HG03066 (cell line): ENCODE data around the gene AADACL2.

Experiments used
- ATAC-seq: cut with Tn5 transposase; IDR thresholded peaks from one replicate; pipeline ENCODE4 v1.9.1; 2021; ENCODE audit warnings: low read depth; ENCODE audit not compliant: unreplicated experiment

Gene AADACL2

GRCh38 chr3:151733613-151734012, at the start of gene AADACL2:
Gene AADACL2, plus strand, starts transcription at chr3:151733927. Its CDS starts 109 bp downstream, at chr3:151734036.
- no peak for ATAC-seq

GRCh38 chr3:151684094-151684493, 49.6 kb upstream of the AADACL2 start:
- ATAC-seq, result no peak

DNA sequence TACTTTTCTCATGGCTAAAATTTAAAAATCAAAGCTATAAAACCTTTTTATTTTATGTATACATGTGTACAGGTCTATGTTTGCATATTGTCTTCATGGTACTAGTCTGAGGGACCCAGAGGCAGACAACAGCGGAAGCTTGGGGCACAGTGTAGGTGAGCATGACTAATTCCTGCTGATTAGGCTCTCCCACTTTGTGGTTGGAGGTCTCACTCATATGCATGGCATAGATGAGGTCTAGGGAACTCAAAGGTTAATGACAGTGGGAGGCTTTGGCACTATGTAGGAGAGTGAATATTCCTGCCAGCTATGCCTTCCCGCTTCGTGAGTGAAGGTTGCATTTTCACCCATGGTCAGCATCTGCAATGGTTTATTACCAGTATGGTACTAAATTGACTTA, 47.5 kb upstream of the AADACL2 start:
- ATAC-seq, result no peak

- ATAC-seq, result no peak
Observed at GRCh38 chr3:151687076-151687475, 46.7 kb upstream of the AADACL2 start.

GRCh38 chr3:151688571-151688970, 45.2 kb upstream of the AADACL2 start:
- no peak for ATAC-seq

- no peak for ATAC-seq
Observed at GRCh38 chr3:151690645-151691044, 43.1 kb upstream of the AADACL2 start.

GRCh38 chr3:151697496-151697895, 36.2 kb upstream of the AADACL2 start:
- ATAC-seq, result no peak

DNA sequence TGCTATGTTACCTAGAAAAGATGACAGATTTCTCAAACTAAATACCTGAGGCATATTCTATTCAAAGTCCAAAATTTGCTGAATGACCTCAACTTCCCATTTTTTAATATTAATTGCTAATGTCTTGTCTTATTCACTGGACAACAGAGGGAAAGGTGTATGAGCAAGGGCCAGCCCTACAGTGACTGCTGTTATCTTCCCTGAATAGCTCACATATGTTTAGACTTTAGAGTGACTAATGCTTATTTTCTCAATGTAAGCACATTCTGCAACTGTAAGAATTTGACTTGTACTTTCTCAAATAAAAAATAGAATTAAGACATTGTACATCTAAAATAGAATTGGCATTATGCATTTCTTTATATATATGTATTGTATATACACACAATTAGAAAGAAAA, 26.5 kb upstream of the AADACL2 start:
- ATAC-seq, result no peak

GRCh38 chr3:151708868-151709267, 24.9 kb upstream of the AADACL2 start:
- no peak for ATAC-seq

GRCh38 chr3:151709847-151710246, 23.9 kb upstream of the AADACL2 start:
- no peak for ATAC-seq

- no peak for ATAC-seq
Observed at GRCh38 chr3:151721294-151721693, 12.4 kb upstream of the AADACL2 start.

- ATAC-seq, result no peak
Observed at GRCh38 chr3:151722856-151723255, 10.9 kb upstream of the AADACL2 start.

DNA sequence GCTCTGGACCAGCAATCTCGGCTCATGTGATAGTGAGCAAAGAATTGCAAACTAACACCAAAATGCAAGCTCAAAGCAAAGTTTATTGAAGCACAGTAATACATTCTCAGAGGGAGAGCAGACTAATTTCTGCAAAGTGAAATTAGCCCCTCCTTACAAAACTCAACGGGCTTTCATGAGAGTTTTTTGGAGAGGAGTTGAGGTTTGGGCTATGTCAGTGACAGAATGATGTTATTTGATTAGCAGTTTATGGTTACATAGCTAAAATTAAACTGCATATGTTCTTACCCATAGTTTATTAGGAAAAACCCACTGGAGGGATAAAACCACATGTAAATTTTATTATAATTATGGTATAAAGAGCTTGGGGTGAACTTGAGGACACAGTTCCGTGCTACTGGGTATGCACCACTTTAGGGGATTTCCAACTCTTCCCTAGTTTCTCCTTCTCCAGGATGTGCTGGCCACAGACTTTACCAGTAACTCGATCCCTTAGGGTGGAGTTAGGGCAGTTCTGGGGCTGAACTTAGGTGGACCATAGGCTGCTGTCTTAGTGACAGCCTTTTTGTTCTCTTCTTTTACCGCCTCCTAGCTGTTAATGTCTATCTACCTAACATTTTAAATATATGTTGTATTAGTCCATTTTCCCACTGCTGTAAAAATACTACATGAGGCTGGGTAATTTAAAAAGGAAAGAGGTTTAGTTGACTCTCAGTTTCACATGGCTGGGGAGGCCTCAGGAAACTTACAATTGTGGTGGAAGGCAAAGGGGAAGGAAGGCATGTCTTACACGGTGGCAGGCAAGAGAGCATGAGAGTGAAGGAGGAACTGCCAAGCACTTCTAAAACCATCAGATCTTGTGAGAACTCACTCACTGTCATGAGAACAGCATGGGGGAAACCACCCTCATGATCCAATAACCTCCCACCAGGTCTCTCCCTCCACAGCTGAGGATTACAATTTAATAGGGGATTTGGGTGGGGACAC, 8.9 kb upstream of the AADACL2 start:
- no peak for ATAC-seq

GRCh38 chr3:151726016-151726415, 7.7 kb upstream of the AADACL2 start:
- ATAC-seq, result no peak

DNA sequence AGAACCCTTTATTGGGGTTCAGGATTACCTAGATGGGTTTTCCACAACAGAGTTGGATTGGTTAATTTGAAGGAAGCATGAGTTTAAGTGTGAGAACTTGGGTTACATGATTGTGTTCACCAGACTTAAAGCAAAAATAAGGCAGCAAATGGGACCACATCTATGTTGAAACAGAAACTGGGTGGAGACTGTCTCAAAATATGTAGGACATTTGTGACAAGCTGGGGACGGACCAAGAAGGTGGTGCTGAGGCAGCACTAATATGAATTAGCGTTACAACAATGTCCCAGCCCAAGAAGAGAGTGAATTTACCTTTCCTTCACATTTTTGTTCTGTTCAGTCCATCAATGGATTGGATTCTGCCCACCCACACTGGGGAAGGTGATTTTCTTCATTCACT, 866 bp upstream of the AADACL2 start:
- ATAC-seq, result no peak

DNA sequence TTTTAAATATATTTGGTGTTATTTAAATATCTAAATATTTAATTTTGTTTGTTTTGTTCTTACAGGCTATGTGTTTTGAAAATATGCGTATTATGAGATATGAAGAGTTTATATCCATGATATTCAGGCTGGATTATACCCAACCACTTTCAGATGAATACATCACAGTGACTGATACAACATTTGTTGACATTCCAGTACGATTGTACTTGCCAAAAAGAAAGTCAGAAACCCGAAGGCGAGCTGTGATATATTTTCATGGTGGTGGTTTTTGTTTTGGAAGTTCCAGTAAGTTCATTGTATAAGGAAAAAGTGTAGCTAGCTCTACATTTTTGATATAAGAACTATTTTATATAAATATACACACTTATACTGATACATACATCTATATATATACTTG, 6.9 kb downstream of the AADACL2 start:
- ATAC-seq, result no peak

DNA sequence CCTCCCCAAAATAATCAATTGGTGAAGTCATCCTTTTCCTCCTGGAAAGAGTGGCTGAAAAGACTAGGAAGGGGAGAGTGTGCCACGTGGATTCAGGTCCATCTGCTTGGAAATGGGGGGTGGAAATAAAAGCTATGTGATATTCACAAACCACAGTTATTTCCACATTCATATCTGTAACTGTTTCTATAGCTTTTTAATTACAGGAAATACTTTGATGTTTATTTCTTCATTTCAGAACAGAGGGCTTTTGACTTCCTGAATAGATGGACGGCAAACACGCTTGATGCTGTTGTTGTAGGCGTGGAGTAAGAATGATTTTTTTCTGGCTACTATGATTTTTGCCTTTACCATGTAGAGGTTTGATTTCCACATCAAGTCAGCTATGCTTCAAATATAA, 10.1 kb downstream of the AADACL2 start:
- ATAC-seq, result no peak

GRCh38 chr3:151750181-151750580, 16.5 kb downstream of the AADACL2 start:
- no peak for ATAC-seq

GRCh38 chr3:151750678-151751077, 17.0 kb downstream of the AADACL2 start:
- ATAC-seq, result no peak

- ATAC-seq, result no peak
Observed at GRCh38 chr3:151751161-151751560, 17.4 kb downstream of the AADACL2 start.

GRCh38 chr3:151753846-151754245, 20.1 kb downstream of the AADACL2 start:
- no peak for ATAC-seq

DNA sequence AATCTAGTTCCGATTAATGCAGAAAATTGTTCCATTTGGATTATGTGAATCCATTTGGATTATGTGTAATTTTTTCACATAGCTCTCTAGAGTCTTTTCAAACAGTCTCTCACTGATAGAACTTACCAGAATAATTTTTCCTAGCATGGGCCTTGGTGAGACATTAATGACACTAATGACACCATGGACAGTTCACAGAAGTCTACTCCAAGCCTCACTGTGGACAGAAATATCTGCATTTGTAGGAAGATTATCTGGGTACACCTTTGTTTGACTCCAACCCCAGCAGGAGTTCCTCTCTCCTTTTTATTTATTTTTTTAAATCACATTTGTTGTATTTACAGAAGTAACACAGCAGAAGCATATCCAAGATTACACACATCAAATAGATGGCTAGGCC, 27.9 kb downstream of the AADACL2 start:
- ATAC-seq, result no peak
